Measurements from ENCODE around the gene EBF4. TPM values are rescaled to one million over a fixed set of nuclear protein-coding genes. Genes with fewer than 3 reads are reported as not detected.
A peak's percentile ranks its signal among the peaks of the same experiment; 100 is the strongest.

The EBF4 gene
- total and polyA plus RNA-seq, 2 of the 8 experiments (the other 6 are each of a cell fraction or from before 2014, with no cell fraction given): 1.2 to 2.9 TPM

GRCh38 chr20:2804041-2804828 lies 111.7 kb downstream of the EBF4 start:
- H3K27me3 ChIP-seq (replicated peaks in 1 of 4; ENCODE audit: control insufficient read depth in 3 of 4, extremely low read depth in 1 of 4, insufficient read depth in 3 of 4, low read length in 3 of 4): peaks cover 41 to 71% (median 66%) of the 10 kb centered on the region in 4 experiments
- H2BK5ac ChIP-seq (ENCODE audit: low read depth, low read length): no peak overlapping the region
- H3K79me2 ChIP-seq (ENCODE audit: control insufficient read depth in 1 of 2, insufficient read depth in 2 of 2, low read length in 2 of 2): no peaks in the 10 kb centered on the region
- POLR2A ChIA-PET (ENCODE audit: partially characterized antibody): interaction anchor here (1.9 kb wide), 1 partner anchor 148 kb away, joined by 6 read pairs; no protein-coding TSS in a partner anchor
- H3K23ac ChIP-seq (ENCODE audit: insufficient read length): no peak overlapping the region
- H3K4ac ChIP-seq (replicated peaks; ENCODE audit: insufficient read length, low read depth, low read length): no peak overlapping the region
- no peak overlapping the region for H4K5ac ChIP-seq (ENCODE audit: insufficient read length, low read depth, low read length)
- H2AFZ ChIP-seq (ENCODE audit: low read length): no peak overlapping the region
- no peak overlapping the region for H3K18ac ChIP-seq (ENCODE audit: extremely low read depth, low read length)
- no peak overlapping the region for H2BK20ac ChIP-seq (ENCODE audit: low read length)
- H4K91ac ChIP-seq (replicated peaks; ENCODE audit: insufficient read length, low read length): no peak overlapping the region
- H3K9ac ChIP-seq (replicated peaks in 1 of 4; ENCODE audit: extremely low read depth in 1 of 4, low read depth in 3 of 4, low read length in 3 of 4): no peak overlapping the region
- CTCF ChIA-PET (ENCODE audit: partially characterized antibody): interaction anchor here (1.1 to 1.5 kb wide), 2 partner anchors 12 to 23 kb away, joined by 3 read pairs; partner anchors contain the start of gene TMEM239
- no peak overlapping the region for H2BK12ac ChIP-seq (ENCODE audit: low read depth, low read length)
- H2AK5ac ChIP-seq (ENCODE audit: low read depth, low read length): no peak overlapping the region
- H2BK120ac ChIP-seq (replicated peaks; ENCODE audit: low read depth, low read length): no peak overlapping the region
- WGBS, 2 experiments (ENCODE audit: extremely low coverage in 1 of 2, insufficient coverage in 1 of 2, insufficient read length in 1 of 2, insufficient replicate concordance in 2 of 2, low coverage in 1 of 2, low lambda C conversion rate in 2 of 2, missing lambda C conversion rate in 1 of 2): 47% methylated on average over 14 of the region's 16 CpGs; no CpG with 5 or more reads in 1 of the 2 experiments
- H3K4me2 ChIP-seq (ENCODE audit: insufficient read depth in 1 of 2, low read depth in 2 of 2, low read length in 2 of 2): peak overlapping the region; percentile 78 to 79; a peak in 3 of 4 replicates
- no peaks in the 10 kb centered on the region; the same call in 1 of the 2 replicates for H3K79me1 ChIP-seq (ENCODE audit: low read depth, low read length)
- H3K4me3 ChIP-seq (ENCODE audit: extremely low read depth in 1 of 4, insufficient read depth in 2 of 4, low read depth in 3 of 4, low read length in 4 of 4): peak overlapping the region in 3 of 4 experiments; percentile 21 to 52 (median 28); a peak in 3 of 8 replicates
- DNase-seq (ENCODE audit: low read depth in 1 of 2, low spot score in 2 of 2) (no peak), FAIRE-seq (no peak)
- H4K8ac ChIP-seq (ENCODE audit: extremely low read depth, insufficient read depth, low read length): no peak overlapping the region; the same call in 1 of the 2 replicates
- H3K56ac ChIP-seq (replicated peaks; ENCODE audit: insufficient read length, low read depth, low read length): no peak overlapping the region
- peaks cover 0 to 4% of the 10 kb centered on the region in 2 experiments for H4K20me1 ChIP-seq (replicated peaks in 1 of 2; ENCODE audit: control insufficient read depth in 1 of 2, insufficient read depth in 2 of 2, low read length in 2 of 2)
- H3K27ac ChIP-seq (ENCODE audit: low read depth, low read length): no peak overlapping the region
- peaks cover 17% of the 10 kb centered on the region for H3K23me2 ChIP-seq (ENCODE audit: low read depth, low read length)
- no peaks in the 10 kb centered on the region for H3K9me3 ChIP-seq (ENCODE audit: insufficient read depth in 2 of 2, low read depth in 1 of 2, low read length in 1 of 2)
- no peak overlapping the region for H2BK15ac ChIP-seq (ENCODE audit: low read length)
- no peaks in the 10 kb centered on the region for H3K36me3 ChIP-seq (ENCODE audit: control insufficient read depth in 2 of 4, insufficient read depth in 4 of 4, low read length in 3 of 4)
- peaks cover 0 to 26% (median 14%) of the 10 kb centered on the region in 4 experiments; a peak in 6 of 7 replicates for H3K4me1 ChIP-seq (replicated peaks in 1 of 4; ENCODE audit: control insufficient read depth in 3 of 4, insufficient read depth in 4 of 4, low read length in 3 of 4)
- H3K14ac ChIP-seq (ENCODE audit: insufficient read length): no peak overlapping the region
- no peak for TF ChIP-seq MAFK (IDR thresholded peaks at IDR 0.05; ENCODE audit: low read depth, low read length)
- TF ChIP-seq, protein P1, sequence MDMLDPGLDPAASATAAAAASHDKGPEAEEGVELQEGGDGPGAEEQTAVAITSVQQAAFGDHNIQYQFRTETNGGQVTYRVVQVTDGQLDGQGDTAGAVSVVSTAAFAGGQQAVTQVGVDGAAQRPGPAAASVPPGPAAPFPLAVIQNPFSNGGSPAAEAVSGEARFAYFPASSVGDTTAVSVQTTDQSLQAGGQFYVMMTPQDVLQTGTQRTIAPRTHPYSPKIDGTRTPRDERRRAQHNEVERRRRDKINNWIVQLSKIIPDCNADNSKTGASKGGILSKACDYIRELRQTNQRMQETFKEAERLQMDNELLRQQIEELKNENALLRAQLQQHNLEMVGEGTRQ (IDR thresholded peaks at IDR 0.05; ENCODE audit: low read length): no peak
- TF ChIP-seq KDM4A (IDR thresholded peaks at IDR 0.05; ENCODE audit: low read depth, low read length, severe bottlenecking): no peak
- TF ChIP-seq POLR2AphosphoS5 (IDR thresholded peaks at IDR 0.05; ENCODE audit: low read depth, low read length): no peak
- TF ChIP-seq KDM5A (IDR thresholded peaks at IDR 0.05; ENCODE audit: low read length): no peak
- no peak for TF ChIP-seq TBP (IDR thresholded peaks at IDR 0.05; ENCODE audit: low read depth, low read length)

Data from H1 (cell line).